Measurements from ENCODE around the gene CABLES2. TPM values are rescaled to one million over a fixed set of nuclear protein-coding genes. Genes with fewer than 3 reads are reported as not detected.

Gene CABLES2
- total RNA-seq, 2 experiments from 2014 or later = 14.8 to 22.5 TPM

DNA sequence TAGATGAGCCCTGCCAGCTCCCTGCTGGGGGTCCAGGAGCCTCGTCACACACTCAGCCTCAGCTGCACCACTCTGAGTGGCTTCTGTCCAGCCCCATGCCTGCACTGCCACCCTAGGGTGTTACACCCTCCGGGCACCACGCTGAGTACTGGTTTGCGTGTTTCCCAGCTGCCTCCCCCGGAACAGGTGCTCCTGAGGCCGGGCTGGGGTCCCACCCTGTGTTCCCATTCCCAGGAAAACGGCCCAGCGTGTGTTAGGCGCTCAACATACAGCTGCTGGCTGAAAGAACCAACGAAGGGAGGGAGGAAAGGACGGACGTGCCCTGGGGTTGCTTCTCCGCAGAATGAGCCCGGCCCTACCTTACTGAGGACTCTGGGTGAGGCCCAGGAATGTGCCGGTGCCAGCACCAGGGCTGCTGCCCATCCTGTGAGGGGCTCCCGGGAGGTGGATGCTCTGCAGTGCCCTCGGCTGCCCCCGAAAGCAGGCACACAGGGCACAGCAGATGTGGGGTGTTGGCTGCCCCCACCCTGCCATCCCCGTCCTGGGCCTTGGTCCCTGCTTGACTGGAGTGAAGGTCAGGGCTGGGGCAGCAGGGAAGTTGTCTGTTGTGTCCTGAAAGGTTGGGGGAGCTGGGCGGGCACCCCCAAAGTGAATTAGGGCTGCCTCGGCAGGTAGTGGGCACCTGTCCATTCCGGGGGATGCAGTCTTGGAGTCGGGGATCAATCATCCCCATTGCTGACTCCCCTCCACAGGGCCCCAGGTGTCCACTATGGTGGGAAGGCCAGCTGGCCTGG lies 56.3 kb downstream of the CABLES2 start:
- Histone ChIP-seq H3K79me2 (ENCODE audit: insufficient read depth, low read depth, low read length) (no peaks in the 10 kb centered on the region), H2AFZ (ENCODE audit: low read length) (no peak overlapping the region), H3K9me3 (ENCODE audit: low read length) (no peaks in the 10 kb centered on the region), H3K36me3 (ENCODE audit: insufficient read depth, low read length) (peaks cover 22% of the 10 kb centered on the region), H4K20me1 (ENCODE audit: insufficient read depth, low read length) (no peaks in the 10 kb centered on the region), H3K4me2 (ENCODE audit: low read length) (no peak overlapping the region), H3K4me1 (ENCODE audit: insufficient read depth, low read length, poor library complexity, severe bottlenecking) (peaks cover 9% of the 10 kb centered on the region), H3K9me2 (ENCODE audit: insufficient read depth, low read length) (no peaks in the 10 kb centered on the region), H3K4me3 (ENCODE audit: low read depth, low read length, poor library complexity, severe bottlenecking) (no peak overlapping the region), H3K27ac (ENCODE audit: low read depth, low read length, poor library complexity, severe bottlenecking) (no peak overlapping the region)
- intact Hi-C loops (cut with micrococcal nuclease; ENCODE audit: unreplicated experiment) = no loop called here
- ChIA-PET CTCF (ENCODE audit: unreplicated experiment) (no interaction called here), POLR2A (no interaction called here)
- TF ChIP-seq CTCF (conservative IDR thresholded peaks at IDR 0.05; ENCODE audit: low read length) (no peak), EZH2phosphoT487 (IDR thresholded peaks at IDR 0.05; ENCODE audit: borderline replicate concordance, low read depth, low read length) (no peak)
- no peak for DNase-seq (ENCODE audit: low spot score)
- no TSS peak for BruUV-seq (replicated peaks)

- Histone ChIP-seq H3K36me3 (ENCODE audit: insufficient read depth, low read length) (peaks cover 28% of the 10 kb centered on the region), H3K27ac (ENCODE audit: low read depth, low read length, poor library complexity, severe bottlenecking) (no peak overlapping the region), H3K4me3 (ENCODE audit: low read depth, low read length, poor library complexity, severe bottlenecking) (no peak overlapping the region), H3K9me2 (ENCODE audit: insufficient read depth, low read length) (no peaks in the 10 kb centered on the region), H2AFZ (ENCODE audit: low read length) (no peak overlapping the region), H3K9me3 (ENCODE audit: low read length) (no peaks in the 10 kb centered on the region), H3K79me2 (ENCODE audit: insufficient read depth, low read depth, low read length) (no peaks in the 10 kb centered on the region), H3K4me1 (ENCODE audit: insufficient read depth, low read length, poor library complexity, severe bottlenecking) (peaks cover 7% of the 10 kb centered on the region), H3K4me2 (ENCODE audit: low read length) (no peak overlapping the region), H4K20me1 (ENCODE audit: insufficient read depth, low read length) (no peaks in the 10 kb centered on the region)
- no TSS peak for BruUV-seq (replicated peaks)
- CTCF ChIA-PET (ENCODE audit: unreplicated experiment) = interaction anchor here (0.7 kb wide), 1 partner anchor 18 kb away, joined by 3 read pairs; no protein-coding TSS in a partner anchor
- DNase-seq (ENCODE audit: low spot score) = no peak
- intact Hi-C loops (cut with micrococcal nuclease; ENCODE audit: unreplicated experiment) = no loop called here
- no peak for TF ChIP-seq CTCF (conservative IDR thresholded peaks at IDR 0.05; ENCODE audit: low read length)
- no peak for TF ChIP-seq EZH2phosphoT487 (IDR thresholded peaks at IDR 0.05; ENCODE audit: borderline replicate concordance, low read depth, low read length)
- POLR2A ChIA-PET = no interaction called here
Observed at GRCh38 chr20:62350098-62350628, 56.9 kb downstream of the CABLES2 start.

GRCh38 chr20:62349556-62350097 lies 57.5 kb downstream of the CABLES2 start:
- Histone ChIP-seq H3K9me3 (ENCODE audit: low read length) (no peaks in the 10 kb centered on the region), H3K79me2 (ENCODE audit: insufficient read depth, low read depth, low read length) (no peaks in the 10 kb centered on the region), H3K4me3 (ENCODE audit: low read depth, low read length, poor library complexity, severe bottlenecking) (no peak overlapping the region), H3K4me2 (ENCODE audit: low read length) (no peak overlapping the region), H3K36me3 (ENCODE audit: insufficient read depth, low read length) (peaks cover 28% of the 10 kb centered on the region), H4K20me1 (ENCODE audit: insufficient read depth, low read length) (no peaks in the 10 kb centered on the region), H3K4me1 (ENCODE audit: insufficient read depth, low read length, poor library complexity, severe bottlenecking) (peaks cover 5% of the 10 kb centered on the region), H3K9me2 (ENCODE audit: insufficient read depth, low read length) (no peaks in the 10 kb centered on the region), H3K27ac (ENCODE audit: low read depth, low read length, poor library complexity, severe bottlenecking) (no peak overlapping the region), H2AFZ (ENCODE audit: low read length) (no peak overlapping the region)
- ChIA-PET CTCF (ENCODE audit: unreplicated experiment) (interaction anchor here (0.7 kb wide), 1 partner anchor 19 kb away, joined by 3 read pairs; no protein-coding TSS in a partner anchor), POLR2A (no interaction called here)
- no TSS peak for BruUV-seq (replicated peaks)
- DNase-seq (ENCODE audit: low spot score) = no peak
- intact Hi-C loops (cut with micrococcal nuclease; ENCODE audit: unreplicated experiment) = no loop called here
- TF ChIP-seq CTCF (conservative IDR thresholded peaks at IDR 0.05; ENCODE audit: low read length) = no peak
- no peak for TF ChIP-seq EZH2phosphoT487 (IDR thresholded peaks at IDR 0.05; ENCODE audit: borderline replicate concordance, low read depth, low read length)

All from OCI-LY7 (cell line).